ENCODE measurements around the gene TBC1D21. TPM values are rescaled to one million over a fixed set of nuclear protein-coding genes. Genes with fewer than 3 reads are reported as not detected.

Gene TBC1D21
- total RNA-seq, 1 experiment from 2014 or later = not detected

GRCh38 chr15:73862276-73862675, 11.1 kb upstream of the TBC1D21 start:
- no peaks in the 10 kb centered on the region for H3K27me3 ChIP-seq (ENCODE audit: insufficient read depth, low read length)

More at GRCh38 chr15:73862276-73862675, 11.1 kb upstream of the TBC1D21 start:
- Mint-ChIP-seq H3K4me3 (no peak overlapping the region), H3K9me3 (peaks cover 7 to 8% of the 10 kb centered on the region in 2 experiments), H3K27ac (peak overlapping the region in 1 of 3 experiments; percentile 55; a peak in 1 of 7 replicates), H3K4me1 (peaks cover 26 to 31% of the 10 kb centered on the region in 2 experiments), H3K36me3 (ENCODE audit: insufficient read depth in 1 of 3, low read depth in 3 of 3) (peaks cover 0 to 5% (median 1%) of the 10 kb centered on the region in 3 experiments; a peak in 4 of 7 replicates), H3K27me3 (ENCODE audit: low read depth) (no peaks in the 10 kb centered on the region; the same call in 1 of the 2 replicates)
- H3K23me2 ChIP-seq (ENCODE audit: insufficient read length, low read depth, low read length, poor library complexity, severe bottlenecking) = no peaks in the 10 kb centered on the region
- H3K4me2 ChIP-seq (ENCODE audit: insufficient read depth, insufficient read length, low read length) = no peak overlapping the region
- peak; percentile 20 for DNase-seq
- no peak overlapping the region for H2BK20ac ChIP-seq (ENCODE audit: low read depth, low read length, poor library complexity, severe bottlenecking)
- no peak overlapping the region for H4K5ac ChIP-seq (ENCODE audit: insufficient read length, low read depth, low read length)
- H2BK120ac ChIP-seq (ENCODE audit: low read depth, low read length, poor library complexity, severe bottlenecking) = no peak overlapping the region
- H3K4ac ChIP-seq (ENCODE audit: low read depth, low read length) = no peak overlapping the region
- peak overlapping the region; percentile 46 for H2BK5ac ChIP-seq (ENCODE audit: insufficient read length, low read length)
- no CpG with 5 or more reads among the region's 6 CpGs for whole genome bisulfite sequencing (ENCODE audit: extremely low coverage, insufficient read length, low lambda C conversion rate)
- H3K9me3 ChIP-seq (ENCODE audit: control insufficient read depth, low read depth, low read length) = no peaks in the 10 kb centered on the region
- no peak overlapping the region for H3K18ac ChIP-seq (ENCODE audit: insufficient read length, low read depth, low read length)
- peaks cover 2% of the 10 kb centered on the region; the same call in 1 of the 2 replicates for H3K4me1 ChIP-seq (ENCODE audit: insufficient read depth, low read length)
- H3T11ph ChIP-seq (ENCODE audit: low read length) = no peak overlapping the region
- H3K14ac ChIP-seq (ENCODE audit: insufficient read depth, low read length) = no peak overlapping the region
- H3K79me1 ChIP-seq (ENCODE audit: insufficient read depth, low read depth, low read length, poor library complexity, severe bottlenecking) = no peaks in the 10 kb centered on the region
- H4K91ac ChIP-seq (ENCODE audit: insufficient read length, low read depth, low read length) = no peak overlapping the region
- no peaks in the 10 kb centered on the region for H4K20me1 ChIP-seq (ENCODE audit: control insufficient read depth, insufficient read depth, insufficient read length)
- no peak overlapping the region for H2AK5ac ChIP-seq (ENCODE audit: insufficient read length, low read length)
- no peak overlapping the region for H2BK15ac ChIP-seq (ENCODE audit: low read depth, low read length)
- peak overlapping the region; percentile 14 for H2AFZ ChIP-seq (ENCODE audit: low read length)
- no peak for TF ChIP-seq CTCF (conservative IDR thresholded peaks at IDR 0.05)
- H2BK12ac ChIP-seq (ENCODE audit: insufficient read length, low read depth, low read length) = no peak overlapping the region
- H4K8ac ChIP-seq (replicated peaks; ENCODE audit: insufficient read length, low read depth, low read length) = no peak overlapping the region
- H3K79me2 ChIP-seq (ENCODE audit: insufficient read depth, low read length) = no peaks in the 10 kb centered on the region
- no peak overlapping the region for H3K27ac ChIP-seq (ENCODE audit: insufficient read length, low read depth, low read length)
- H3K9ac ChIP-seq (ENCODE audit: extremely low read depth, insufficient read length, low read length) = no peak overlapping the region
- H3K56ac ChIP-seq (ENCODE audit: insufficient read length, low read depth, low read length) = no peak overlapping the region
- no peak overlapping the region for H3K23ac ChIP-seq (ENCODE audit: insufficient read length, low read depth, low read length)

Measured in H9 (cell line).